GM18858 (cell line): ENCODE results near the gene OR52E8.

ENCODE experiments used
- ATAC-seq: cut with Tn5 transposase; IDR thresholded peaks from one replicate; pipeline ENCODE4 v1.9.1; 2021; ENCODE audit not compliant: unreplicated experiment

OR52E8 gene

GRCh38 chr11:5857590-5857989 lies at the start of gene OR52E8:
Gene OR52E8, minus strand, starts transcription at chr11:5857690. Its CDS starts 0 bp downstream, at chr11:5857690.
- no peak for ATAC-seq

DNA sequence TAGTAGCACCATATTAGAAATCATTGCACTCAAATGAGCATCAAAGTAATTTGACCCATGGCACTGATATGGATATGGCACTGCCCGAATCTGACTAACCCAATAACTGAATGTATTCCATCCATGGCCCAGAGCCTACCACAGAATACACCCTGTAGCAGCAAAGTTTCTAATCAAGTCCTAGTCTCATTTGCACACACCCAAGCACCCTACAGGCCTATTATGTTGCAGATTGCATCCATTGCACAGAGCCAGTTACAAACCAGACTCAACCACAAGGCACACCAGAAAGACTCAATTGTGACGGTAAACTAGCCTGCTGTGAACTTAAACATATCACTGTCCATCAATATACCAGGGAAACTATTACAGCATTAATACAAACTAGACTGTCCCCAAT lies 42.0 kb upstream of the OR52E8 start:
- no peak for ATAC-seq

GRCh38 chr11:5892908-5893307 lies 35.4 kb upstream of the OR52E8 start, which contains the start of gene OR52E5:
Gene OR52E5, plus strand, starts transcription at chr11:5893208. Its CDS starts 7,569 bp downstream, at chr11:5900777.
- ATAC-seq, result no peak

DNA sequence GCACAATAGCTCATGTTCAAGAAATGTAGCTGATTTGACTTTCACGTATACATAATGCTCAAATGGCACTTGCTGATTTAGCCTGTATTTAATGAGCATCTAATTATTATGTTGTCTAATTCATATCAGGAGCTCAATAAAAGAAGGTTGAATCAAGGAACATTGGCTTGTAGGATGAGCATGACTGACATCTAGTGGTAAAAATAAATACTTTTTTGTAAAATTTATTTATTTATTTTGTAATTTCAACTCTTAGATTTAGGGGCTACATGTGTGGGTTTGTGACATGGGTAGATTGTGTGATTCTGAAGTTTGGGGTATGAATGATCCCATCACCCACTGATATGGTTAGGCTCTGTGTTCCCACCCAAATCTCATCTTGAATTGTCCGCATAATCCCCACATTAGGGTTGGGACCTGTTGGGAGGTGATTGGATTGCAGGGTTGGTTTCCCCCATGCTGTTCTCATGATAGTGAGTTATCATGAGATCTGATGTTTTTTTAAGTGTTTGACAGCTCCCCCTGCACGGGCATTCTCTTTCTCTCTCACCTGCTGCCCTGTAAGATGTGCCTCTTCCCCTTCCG lies 33.8 kb upstream of the OR52E8 start:
- ATAC-seq, result no peak

DNA sequence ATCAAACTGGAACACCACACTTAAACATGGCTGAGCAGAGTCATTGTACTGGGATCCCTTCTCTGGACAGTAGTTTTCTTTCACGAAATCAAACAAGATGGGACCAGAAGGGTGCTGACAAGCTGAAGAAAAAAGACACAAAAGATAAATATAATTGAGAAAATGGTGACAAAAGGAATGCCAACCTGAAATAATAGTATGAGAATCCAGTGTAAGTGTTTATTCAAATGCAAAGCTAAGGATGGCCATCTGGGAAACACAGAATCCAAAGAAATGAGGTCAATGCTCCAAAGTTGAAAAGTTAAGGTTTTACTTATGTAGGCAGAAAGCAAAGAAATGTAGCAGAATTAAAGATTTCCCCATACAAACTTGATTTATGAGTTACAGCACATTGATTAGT lies 30.2 kb upstream of the OR52E8 start:
- no peak for ATAC-seq

GRCh38 chr11:5887172-5887571 lies 29.7 kb upstream of the OR52E8 start:
- ATAC-seq, result no peak

GRCh38 chr11:5881756-5882155 lies 24.3 kb upstream of the OR52E8 start:
- ATAC-seq, result no peak

- ATAC-seq, result no peak
These were observed 22.8 kb upstream of the OR52E8 start, which contains the start of gene OR52E4 for GRCh38 chr11:5880329-5880728. Gene OR52E4, plus strand, starts transcription at chr11:5880629. Its CDS starts 3,664 bp downstream, at chr11:5884293.

DNA sequence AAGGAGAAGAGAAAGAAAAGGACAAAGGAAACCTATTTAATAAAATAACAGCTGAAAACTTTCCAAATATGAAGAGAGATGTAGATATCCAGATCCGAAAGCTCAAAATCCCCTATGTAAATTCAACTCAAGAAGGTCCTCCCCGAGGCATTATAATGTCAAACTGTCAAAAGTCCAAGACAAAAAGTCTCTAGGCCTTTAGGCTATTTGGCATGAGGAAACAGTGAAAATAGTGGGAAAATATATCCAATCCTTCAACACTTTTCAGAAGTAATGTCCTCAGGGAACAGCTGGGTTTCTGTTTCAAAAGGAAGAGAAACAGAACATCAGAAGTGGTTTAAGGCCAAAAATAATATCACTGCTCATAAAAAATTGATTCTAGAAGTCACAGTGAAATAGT lies 21.1 kb upstream of the OR52E8 start:
- no peak for ATAC-seq

- ATAC-seq, result no peak
These were observed 8.3 kb upstream of the OR52E8 start for GRCh38 chr11:5865826-5866225.

GRCh38 chr11:5851002-5851401 lies 6.5 kb downstream of the OR52E8 start:
- ATAC-seq, result no peak

GRCh38 chr11:5847711-5848110 lies 9.8 kb downstream of the OR52E8 start:
- ATAC-seq, result no peak

DNA sequence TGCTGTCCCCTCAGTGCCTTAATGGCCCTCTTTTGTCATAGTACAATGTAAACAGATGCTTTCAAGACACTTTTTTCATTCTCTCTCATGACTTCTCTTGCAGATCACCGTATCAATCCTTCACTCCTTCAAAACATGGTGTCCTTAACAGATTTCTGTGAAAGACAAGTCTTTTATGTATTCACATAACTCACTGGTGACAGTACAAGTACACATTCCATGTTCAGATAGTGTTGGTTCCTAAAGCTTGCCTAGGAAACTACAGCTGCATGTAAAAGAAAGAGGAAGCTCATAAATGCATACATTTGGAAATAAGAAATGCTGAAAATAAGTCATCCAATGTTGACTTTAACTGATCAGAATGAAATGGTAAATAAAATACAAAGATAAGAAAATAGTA lies 10.8 kb downstream of the OR52E8 start:
- ATAC-seq, result no peak

DNA sequence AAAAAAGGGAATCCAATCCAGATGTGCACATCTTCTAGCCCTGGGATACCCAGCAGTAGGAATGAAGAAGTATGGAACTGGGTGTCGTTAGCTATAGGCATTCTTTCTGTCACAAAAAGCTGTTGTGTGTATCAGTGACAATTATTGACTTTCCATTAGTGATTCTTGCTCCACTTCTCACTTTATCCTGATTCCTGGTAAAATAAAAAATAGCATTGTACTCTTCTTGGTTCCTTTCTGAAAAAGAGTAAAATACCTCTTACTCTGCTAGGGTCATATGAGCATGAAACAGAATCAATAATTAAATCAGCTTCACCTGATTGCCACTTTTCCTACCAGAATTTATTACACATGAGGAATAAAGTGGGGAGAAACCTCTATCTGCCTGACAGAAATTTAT lies 15.7 kb downstream of the OR52E8 start, which contains the start of gene OR52E6:
Gene OR52E6 (minus strand): TSS at position 101 of the 400 bp plus-strand sequence. CDS start 0 bp downstream, at position 101.
- ATAC-seq, result no peak

- no peak for ATAC-seq
These were observed 19.8 kb downstream of the OR52E8 start for GRCh38 chr11:5837695-5838094.

DNA sequence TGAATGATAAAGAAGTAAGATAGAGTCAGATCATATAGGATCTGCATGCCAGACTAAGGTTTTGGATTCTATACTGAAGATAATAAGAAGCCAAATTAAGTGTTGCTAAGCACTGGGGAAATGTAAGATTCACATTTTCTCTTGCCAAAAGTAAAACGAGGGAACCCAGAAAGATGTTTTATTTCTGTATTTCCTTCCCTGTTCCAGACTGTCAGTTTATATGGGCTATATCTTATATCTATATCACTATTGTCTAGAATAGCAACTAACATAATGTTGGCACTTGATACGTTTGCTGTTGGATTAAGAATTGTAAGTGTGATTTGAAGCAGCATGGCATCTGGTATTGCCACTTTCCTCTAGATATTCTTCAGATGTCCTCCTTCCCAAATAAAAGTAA lies 24.0 kb downstream of the OR52E8 start:
- ATAC-seq, result no peak

- no peak for ATAC-seq
These were observed 26.2 kb downstream of the OR52E8 start for GRCh38 chr11:5831196-5831829.

DNA sequence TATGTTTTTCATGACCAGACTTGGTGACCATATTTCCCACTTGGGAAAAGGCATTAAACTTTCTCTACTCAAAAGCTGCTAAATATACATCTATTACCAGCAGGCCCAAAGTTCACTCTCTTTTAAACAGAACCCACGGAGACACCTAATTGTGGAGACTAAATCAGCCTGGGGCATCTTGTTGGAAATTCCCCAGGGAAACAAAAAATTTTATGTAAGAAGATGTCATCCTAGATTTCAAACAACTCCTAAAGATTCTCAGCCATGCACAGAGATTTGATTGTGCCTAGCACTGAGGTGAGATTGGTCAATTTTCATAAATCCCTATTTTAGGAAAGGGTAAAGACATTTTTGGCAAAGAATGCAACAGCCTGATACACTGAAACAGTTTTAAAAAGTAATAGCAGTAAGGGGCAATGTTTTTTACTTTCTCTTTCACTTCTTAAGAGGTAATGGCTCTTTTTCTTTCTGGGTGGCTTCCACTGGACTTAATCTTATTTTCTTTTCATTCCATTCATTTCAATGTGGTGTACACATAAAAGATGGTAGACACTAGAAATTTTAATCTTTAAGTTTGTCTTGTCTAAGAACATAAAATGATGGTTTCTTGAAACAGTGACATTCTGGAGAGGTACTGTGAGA lies 39.1 kb downstream of the OR52E8 start:
- no peak for ATAC-seq

DNA sequence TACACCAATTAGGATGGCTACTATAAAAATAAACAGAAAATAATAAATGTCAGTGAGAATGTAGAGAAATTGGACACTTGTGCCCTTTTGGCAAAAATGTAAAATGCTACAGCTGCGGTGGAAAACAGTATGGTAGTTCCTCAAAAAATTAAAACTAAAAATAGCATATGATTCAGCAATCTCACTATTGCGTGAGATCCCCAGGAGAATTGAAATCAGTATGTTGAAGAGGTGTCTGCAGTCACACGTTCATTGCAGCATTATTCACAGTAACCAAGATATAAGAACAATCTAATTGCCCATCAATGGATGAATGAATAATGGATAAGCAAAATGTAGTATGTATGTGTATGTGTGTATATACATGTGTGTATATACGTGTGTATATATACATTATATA lies 42.0 kb downstream of the OR52E8 start:
- ATAC-seq, result peak; percentile 48

DNA sequence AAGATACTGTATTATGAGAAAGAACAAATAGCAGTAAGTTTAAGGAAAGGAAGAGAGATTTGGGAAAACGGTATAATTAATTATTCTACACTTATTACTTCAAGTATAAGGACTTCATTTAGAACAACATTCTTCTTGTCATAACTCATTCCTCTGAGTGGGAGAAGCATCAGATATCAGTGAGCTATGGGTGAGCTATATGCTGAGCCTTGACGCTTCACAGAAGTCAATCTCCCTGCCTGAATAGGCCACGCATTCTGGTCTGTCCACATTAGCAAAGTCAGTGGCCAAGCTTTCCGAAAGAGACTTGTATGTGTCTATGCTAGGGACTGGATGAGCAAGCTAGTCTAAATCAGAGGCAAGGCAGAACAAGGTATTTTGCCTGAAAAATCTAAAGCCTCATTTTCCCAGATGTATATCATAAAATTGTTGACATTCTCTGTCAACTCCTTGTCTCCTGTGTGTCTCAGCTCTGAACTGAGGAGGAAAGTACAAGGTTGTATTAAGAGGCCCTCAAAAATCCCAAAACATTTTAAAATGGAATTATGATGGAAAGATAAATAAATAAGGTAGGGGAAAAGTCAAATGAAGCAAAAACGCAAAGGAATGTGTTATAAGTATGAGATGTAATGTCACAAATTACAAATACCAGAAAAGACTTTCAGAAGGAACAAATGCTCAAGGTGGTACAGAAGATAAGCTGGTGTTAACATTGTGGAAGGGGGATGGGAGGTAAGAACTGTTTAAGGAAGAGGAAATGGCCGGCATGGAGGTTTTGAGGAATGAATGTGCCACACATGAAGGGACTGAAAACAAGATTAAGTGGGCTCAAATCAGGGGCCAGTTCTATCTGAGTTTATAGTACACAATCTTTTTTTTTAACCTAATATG lies 47.3 kb downstream of the OR52E8 start:
- no peak for ATAC-seq

DNA sequence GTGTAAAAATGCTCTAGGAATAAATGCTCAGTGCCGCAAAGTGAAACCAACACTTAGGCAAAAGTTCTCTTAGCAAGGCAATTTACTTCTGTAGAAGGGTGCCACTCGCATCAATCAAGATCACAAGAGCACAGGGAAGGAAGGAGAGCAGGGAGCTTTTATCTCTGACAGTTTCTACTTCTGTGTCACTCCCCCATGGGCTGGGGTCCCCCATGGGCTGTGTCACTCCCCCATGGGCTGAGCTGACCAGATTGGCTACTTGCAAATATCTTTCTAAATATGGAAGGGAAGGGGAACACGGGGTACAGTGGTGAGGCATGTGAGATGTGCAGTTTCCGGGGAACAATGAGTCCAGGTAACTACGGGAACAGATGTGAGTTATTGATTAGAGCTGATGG lies 48.4 kb downstream of the OR52E8 start:
- ATAC-seq, result no peak
